NCI-H460 (cell line): ENCODE data around the gene NEURL1B. TPM values are rescaled to one million over a fixed set of nuclear protein-coding genes. Genes with fewer than 3 reads are reported as not detected.
"Not testable (repeated sequence)": the region's sequence is repeated elsewhere in the genome, so short reads cannot be mapped to it uniquely, and the experiment has no call there.

Source experiments
- DNase-seq: peaks from one replicate; pipeline ENCODE4 v3.0.0-alpha.2; 2016; ENCODE audit warnings: low read depth; ENCODE audit errors: extremely low read depth
- total RNA-seq: library from RNA; depleted of rRNA; stranded (reverse); fragments of >200 nt; shearing (Covaris generic); gene quantifications from 2 replicates; pipeline ENCODE4 v1.2.3, GENCODE V29; 2014

The NEURL1B gene
- total RNA-seq, 1 experiment from 2014 or later: 2.3 TPM

- no peak for DNase-seq
Observed at GRCh38 chr5:172671091-172671490, 30.0 kb downstream of the NEURL1B start.

- DNase-seq: no peak
Observed at GRCh38 chr5:172672681-172673080, 31.6 kb downstream of the NEURL1B start.

- no peak for DNase-seq
Observed at GRCh38 chr5:172674155-172674554, 33.1 kb downstream of the NEURL1B start.

GRCh38 chr5:172676914-172677475 is 35.9 kb downstream of the NEURL1B start:
- no peak for DNase-seq

- not testable (repeated sequence) for DNase-seq
Observed at GRCh38 chr5:172678362-172678874, 37.4 kb downstream of the NEURL1B start.

GRCh38 chr5:172678902-172679301 is 37.8 kb downstream of the NEURL1B start:
- DNase-seq: no peak

- no peak for DNase-seq
Observed at GRCh38 chr5:172679628-172680212, 38.7 kb downstream of the NEURL1B start.

- DNase-seq: no peak
Observed at GRCh38 chr5:172680921-172681320, 39.9 kb downstream of the NEURL1B start.

- DNase-seq: no peak
Observed at GRCh38 chr5:172681421-172681820, 40.4 kb downstream of the NEURL1B start.

- no peak for DNase-seq
Observed at GRCh38 chr5:172683264-172683644, 42.2 kb downstream of the NEURL1B start.

- no peak for DNase-seq
Observed at GRCh38 chr5:172683645-172684471, 42.8 kb downstream of the NEURL1B start.

- no peak for DNase-seq
Observed at GRCh38 chr5:172685091-172685490, 44.0 kb downstream of the NEURL1B start.

- no peak for DNase-seq
Observed at GRCh38 chr5:172686111-172686510, 45.0 kb downstream of the NEURL1B start.

- no peak for DNase-seq
Observed at GRCh38 chr5:172686539-172687390, 45.7 kb downstream of the NEURL1B start.

GRCh38 chr5:172687940-172688339 is 46.9 kb downstream of the NEURL1B start:
- no peak for DNase-seq

- no peak for DNase-seq
Observed at GRCh38 chr5:172688349-172689217, 47.5 kb downstream of the NEURL1B start.

GRCh38 chr5:172689218-172689572 is 48.1 kb downstream of the NEURL1B start:
- DNase-seq: no peak

GRCh38 chr5:172689801-172690200 is 48.7 kb downstream of the NEURL1B start:
- no peak for DNase-seq

GRCh38 chr5:172690258-172691075 is 49.4 kb downstream of the NEURL1B start:
- DNase-seq: no peak
